ENCODE measurements around the gene ABCA7. TPM values are rescaled to one million over a fixed set of nuclear protein-coding genes. Genes with fewer than 3 reads are reported as not detected.

The ABCA7 gene
- total RNA-seq, 4 donors from 2014 or later: 15.5 to 58.7 (median 29.8) TPM

DNA sequence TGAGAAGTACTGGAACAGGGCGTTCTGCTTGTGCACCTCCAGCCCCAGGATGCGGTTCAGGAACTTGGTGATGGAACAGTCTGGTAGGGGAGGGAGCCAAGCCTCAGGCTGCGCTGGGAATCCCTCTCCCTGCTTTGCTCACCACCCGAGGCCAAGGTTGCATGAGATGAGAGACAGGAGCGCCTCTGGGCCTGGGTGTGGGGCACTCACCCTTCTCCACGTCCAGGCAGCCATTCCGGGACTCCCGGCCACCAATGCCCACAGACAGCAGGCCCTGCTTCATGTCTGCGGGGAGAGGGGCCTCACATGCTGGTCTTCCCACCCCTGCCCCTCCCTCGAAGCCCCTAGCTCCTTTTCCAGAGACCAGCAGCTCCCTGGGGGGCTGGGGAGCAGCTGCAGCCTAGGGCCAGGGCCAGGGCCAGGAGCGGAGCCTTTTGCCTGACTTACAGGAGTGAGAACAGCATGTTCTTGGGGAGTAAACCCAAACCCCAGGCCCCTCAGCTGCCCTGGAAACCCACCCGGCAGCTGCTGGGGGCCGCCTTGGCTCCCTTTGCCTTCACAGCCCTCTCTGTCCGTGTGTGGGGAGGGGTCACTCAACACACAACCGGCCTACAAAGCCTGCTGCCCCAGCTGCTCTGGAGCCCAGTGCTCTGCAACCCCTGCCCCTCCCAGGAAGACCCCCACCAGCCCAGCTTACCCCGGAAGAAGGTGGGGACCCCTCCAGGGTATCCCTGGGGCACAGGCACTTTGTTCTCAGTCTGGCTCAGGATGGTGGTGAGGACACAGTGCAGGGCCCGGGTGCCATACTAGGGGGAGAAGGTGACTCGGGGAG lies 71.1 kb downstream of the ABCA7 start:
- H3K27ac ChIP-seq: no peak overlapping the region
- no peaks in the 10 kb centered on the region for H3K27me3 ChIP-seq
- H3K36me3 ChIP-seq: peaks cover 57 to 72% of the 10 kb centered on the region in 2 donors
- 66 to 86% methylated on average over 4 to 5 of the region's 18 CpGs for WGBS, 2 donors
- no peak overlapping the region for H3K4me3 ChIP-seq (replicated peaks in 1 of 3)
- intact Hi-C loops (cut with DNase I): loop anchor here (5.0 kb wide), 1 partner anchor 81 kb away; no protein-coding TSS in a partner anchor
- no peak for DNase-seq
- TF ChIP-seq, protein P1, sequence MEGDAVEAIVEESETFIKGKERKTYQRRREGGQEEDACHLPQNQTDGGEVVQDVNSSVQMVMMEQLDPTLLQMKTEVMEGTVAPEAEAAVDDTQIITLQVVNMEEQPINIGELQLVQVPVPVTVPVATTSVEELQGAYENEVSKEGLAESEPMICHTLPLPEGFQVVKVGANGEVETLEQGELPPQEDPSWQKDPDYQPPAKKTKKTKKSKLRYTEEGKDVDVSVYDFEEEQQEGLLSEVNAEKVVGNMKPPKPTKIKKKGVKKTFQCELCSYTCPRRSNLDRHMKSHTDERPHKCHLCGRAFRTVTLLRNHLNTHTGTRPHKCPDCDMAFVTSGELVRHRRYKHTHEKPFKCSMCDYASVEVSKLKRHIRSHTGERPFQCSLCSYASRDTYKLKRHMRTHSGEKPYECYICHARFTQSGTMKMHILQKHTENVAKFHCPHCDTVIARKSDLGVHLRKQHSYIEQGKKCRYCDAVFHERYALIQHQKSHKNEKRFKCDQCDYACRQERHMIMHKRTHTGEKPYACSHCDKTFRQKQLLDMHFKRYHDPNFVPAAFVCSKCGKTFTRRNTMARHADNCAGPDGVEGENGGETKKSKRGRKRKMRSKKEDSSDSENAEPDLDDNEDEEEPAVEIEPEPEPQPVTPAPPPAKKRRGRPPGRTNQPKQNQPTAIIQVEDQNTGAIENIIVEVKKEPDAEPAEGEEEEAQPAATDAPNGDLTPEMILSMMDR (IDR thresholded peaks at IDR 0.05): no peak
- no peak for TF ChIP-seq POLR2A (IDR thresholded peaks at IDR 0.05)
- H3K9me3 ChIP-seq: no peaks in the 10 kb centered on the region
- H3K4me1 ChIP-seq: peaks cover 4 to 16% of the 10 kb centered on the region in 2 donors

DNA sequence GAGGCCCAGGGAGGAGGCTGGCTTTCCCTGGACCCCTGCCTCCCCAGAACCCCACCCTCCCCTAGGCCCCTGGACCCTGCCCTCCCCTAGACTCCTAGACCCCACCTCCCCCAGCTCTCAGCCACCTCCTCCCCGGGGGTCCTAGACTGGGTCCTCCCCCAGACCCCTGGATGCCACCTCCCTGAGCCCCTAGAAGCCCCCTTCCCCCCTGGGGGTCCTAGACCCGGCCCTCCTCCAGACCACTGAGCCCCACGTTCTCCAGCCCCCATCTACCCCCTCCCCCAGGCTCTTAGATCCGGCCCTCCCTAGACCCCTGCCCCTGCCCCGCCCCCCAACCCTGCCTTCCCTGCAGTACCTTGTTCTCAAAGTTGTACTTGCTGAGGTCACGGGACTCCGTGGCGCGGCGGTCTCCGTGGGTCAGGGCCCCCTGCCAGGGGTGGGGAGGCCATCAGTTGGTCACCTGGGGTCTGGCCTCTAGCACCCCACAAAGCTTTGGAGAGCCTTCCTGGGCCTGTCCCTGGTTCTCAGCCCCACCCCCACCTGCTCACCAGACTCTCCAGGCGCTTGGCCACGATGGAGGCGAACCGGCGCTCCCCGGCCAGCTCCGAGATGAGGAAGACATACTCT lies 71.8 kb downstream of the ABCA7 start:
- Histone ChIP-seq H3K27me3 (no peaks in the 10 kb centered on the region), H3K36me3 (peaks cover 57 to 72% of the 10 kb centered on the region in 2 donors), H3K4me1 (peaks cover 4 to 14% of the 10 kb centered on the region in 2 donors), H3K9me3 (no peaks in the 10 kb centered on the region), H3K27ac (peak overlapping the region in 1 of 3 donors; percentile 55), H3K4me3 (replicated peaks in 1 of 3) (no peak overlapping the region)
- WGBS, 2 donors: 86 to 88% methylated on average over 6 to 12 of the region's 18 CpGs
- no peak for DNase-seq
- no peak for TF ChIP-seq POLR2A (IDR thresholded peaks at IDR 0.05)
- TF ChIP-seq, protein P1 (IDR thresholded peaks at IDR 0.05): no peak
- intact Hi-C loops (cut with DNase I): loop anchor here (5.0 kb wide), 1 partner anchor 81 kb away; no protein-coding TSS in a partner anchor

DNA sequence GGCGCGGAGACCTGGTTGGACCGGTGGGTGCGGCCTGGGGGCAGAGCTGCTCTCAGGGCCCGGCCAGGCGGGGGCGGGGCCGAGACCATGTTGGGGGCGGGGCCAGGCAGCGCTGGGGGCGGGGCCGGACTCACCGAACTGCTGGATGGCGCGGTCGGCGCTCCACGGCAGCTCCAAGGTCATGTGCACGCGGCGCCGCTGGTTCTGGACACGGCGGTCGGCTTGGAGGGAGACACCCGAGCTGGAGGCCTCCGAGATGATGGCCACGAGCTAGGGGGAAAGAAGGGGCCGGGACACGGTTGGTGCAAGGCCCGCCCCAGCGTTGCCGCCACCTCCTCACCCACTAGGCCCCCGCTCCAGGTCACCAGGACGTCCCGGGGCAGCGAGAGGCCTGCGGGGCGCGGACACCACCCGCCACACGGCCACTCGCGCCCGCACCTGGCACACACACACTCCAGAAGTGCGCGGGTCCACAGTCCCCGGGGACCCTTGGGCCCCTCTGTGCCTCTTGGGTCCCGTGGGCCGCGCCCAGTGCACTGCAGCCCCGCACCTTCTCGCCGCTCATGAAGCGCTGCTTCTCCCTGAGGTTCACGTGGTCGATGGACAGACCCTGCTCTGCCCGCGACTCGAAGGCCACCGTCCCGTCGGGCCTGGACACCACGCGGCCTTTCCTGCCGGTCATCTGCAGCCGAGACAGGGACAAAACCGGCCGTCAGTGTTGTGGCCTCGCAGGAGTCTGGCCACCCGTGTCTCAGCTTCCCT lies 72.5 kb downstream of the ABCA7 start:
- TF ChIP-seq POLR2A (IDR thresholded peaks at IDR 0.05): no peak
- TF ChIP-seq, protein P1 (IDR thresholded peaks at IDR 0.05): no peak
- H3K36me3 ChIP-seq: peaks cover 58 to 73% of the 10 kb centered on the region in 2 donors
- no peak for DNase-seq

DNA sequence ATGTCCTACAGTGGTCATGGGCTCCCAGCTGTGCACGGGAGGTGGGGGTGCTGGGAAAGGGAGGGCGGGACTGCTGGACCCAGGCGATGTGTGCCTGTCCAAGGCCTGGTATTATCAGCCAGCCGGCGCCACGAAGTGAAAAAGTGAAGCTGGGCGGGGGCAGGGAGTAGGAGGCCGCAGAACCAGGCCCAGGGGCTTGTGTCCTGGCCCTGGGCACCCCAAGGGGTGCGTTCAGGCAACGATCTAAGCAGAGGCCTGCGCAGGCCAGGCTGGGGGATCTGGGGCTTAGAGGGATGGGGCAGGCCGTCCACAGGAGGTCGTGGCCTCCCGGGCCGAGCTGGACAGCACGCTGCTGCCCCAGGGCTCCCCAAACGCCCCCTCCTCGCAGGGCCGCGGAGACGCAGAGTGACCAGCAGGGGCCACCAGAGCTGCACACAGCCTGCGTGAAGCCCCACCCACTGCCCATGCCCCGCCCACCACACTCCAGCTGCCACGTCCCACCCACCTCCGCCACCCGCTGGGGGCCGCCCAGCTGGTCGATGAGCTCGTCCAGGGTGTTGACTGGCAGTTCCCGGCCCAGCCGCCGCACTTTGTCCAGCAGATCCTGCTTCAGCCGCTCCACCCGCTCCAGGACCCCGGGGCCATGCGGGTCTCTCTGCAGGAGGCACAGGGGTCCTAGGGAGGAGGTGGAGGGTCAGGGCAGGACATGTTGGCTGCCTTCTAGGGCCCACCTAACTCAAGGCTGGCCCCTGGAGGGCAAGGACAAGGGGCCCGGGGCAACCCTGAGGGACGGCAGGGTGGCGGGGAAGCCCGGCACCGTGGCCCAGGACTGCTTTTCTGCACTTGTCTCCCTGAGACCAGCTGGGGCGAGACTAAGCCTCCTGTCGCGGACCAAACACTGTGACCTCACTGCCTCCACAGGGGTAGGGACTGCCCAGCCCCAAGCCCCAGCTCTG lies 73.4 kb downstream of the ABCA7 start:
- peaks cover 4 to 14% of the 10 kb centered on the region in 2 donors for H3K4me1 ChIP-seq
- WGBS, 2 donors: 42 to 63% methylated on average over 11 to 33 of the region's 44 CpGs
- peak overlapping the region; percentile 69 to 76 (median 73) for H3K27ac ChIP-seq
- no peaks in the 10 kb centered on the region for H3K27me3 ChIP-seq
- no peak overlapping the region for H3K4me3 ChIP-seq (replicated peaks in 1 of 3)
- peak; percentile 97 for DNase-seq
- H3K9me3 ChIP-seq: no peaks in the 10 kb centered on the region
- intact Hi-C loops (cut with DNase I): loop anchor here (5.0 kb wide), 1 partner anchor 79 kb away; no protein-coding TSS in a partner anchor
- TF ChIP-seq, protein P1 (IDR thresholded peaks at IDR 0.05): peak; percentile 71 to 98 (median 90)
- peak in 1 of 2 donors; percentile 41 for TF ChIP-seq POLR2A (IDR thresholded peaks at IDR 0.05)
- peaks cover 62 to 81% of the 10 kb centered on the region in 2 donors for H3K36me3 ChIP-seq

More for the DNA sequence above, 72.5 kb downstream of the ABCA7 start:
- intact Hi-C loops (cut with DNase I): loop anchor here (5.0 kb wide), 1 partner anchor 80 kb away; no protein-coding TSS in a partner anchor
- Histone ChIP-seq H3K27me3 (no peaks in the 10 kb centered on the region), H3K4me3 (replicated peaks in 1 of 3) (no peak overlapping the region), H3K9me3 (no peaks in the 10 kb centered on the region), H3K27ac (peak overlapping the region in 2 of 3 donors; percentile 55 to 69), H3K4me1 (peaks cover 4 to 14% of the 10 kb centered on the region in 2 donors)
- 79 to 87% methylated on average over 37 to 49 of the region's 71 CpGs for WGBS, 2 donors
